OCI-LY7 (cell line): Measurements from ENCODE around the gene TNS3. TPM values are rescaled to one million over a fixed set of nuclear protein-coding genes. Genes with fewer than 3 reads are reported as not detected.

Experiments
- BruUV-seq: library from RNA; stranded (reverse); fragments of 400-500 nt; replicated peaks from 2 replicates; lab custom pipeline; 2021; lab: Mats Ljungman, UMichigan
- CTCF ChIA-PET: fragments of 300-600 bp; sonication (Branson Sonifier 250); formaldehyde crosslinking; loops from one replicate; lab custom pipeline; 2022; ENCODE audit warnings: antibody characterized with exemption; ENCODE audit not compliant: unreplicated experiment; lab: Charles Lee
- POLR2A ChIA-PET: fragments of 300-600 bp; sonication (Branson Sonifier 250); formaldehyde crosslinking; loops from one replicate; lab custom pipeline; 2022; ENCODE audit warnings: antibody characterized with exemption; lab: Charles Lee
- DNase-seq: peaks from one replicate; pipeline ENCODE4 v3.0.0-alpha.2; 2015; ENCODE audit warnings: low spot score
- H2AFZ ChIP-seq: fragments of 200-600 bp; sonication (generic), shearing (Covaris generic); 2 replicates; pipeline ENCODE4 v1.6.1; 2014; ENCODE audit warnings: mild to moderate bottlenecking, antibody characterized with exemption, low read length, moderate library complexity
- H3K27ac ChIP-seq: fragments of 200-600 bp; sonication (generic); 2 replicates; pipeline ENCODE4 v1.5.1; 2014; ENCODE audit warnings: mixed run types, low read depth, mild to moderate bottlenecking, moderate library complexity, low read length, inconsistent platforms; ENCODE audit not compliant: poor library complexity, severe bottlenecking
- H3K36me3 ChIP-seq: fragments of 200-600 bp; sonication (generic); 2 replicates; pipeline ENCODE4 v1.6.1; 2014; ENCODE audit warnings: mild to moderate bottlenecking, antibody characterized with exemption, low read length, moderate library complexity, mixed read lengths; ENCODE audit not compliant: insufficient read depth
- H3K4me1 ChIP-seq: fragments of 200-600 bp; sonication (generic); 2 replicates; pipeline ENCODE4 v1.5.1; 2014; ENCODE audit warnings: mild to moderate bottlenecking, low read length; ENCODE audit not compliant: insufficient read depth, poor library complexity, severe bottlenecking
- H3K4me2 ChIP-seq: fragments of 200-600 bp; sonication (generic); 2 replicates; pipeline ENCODE4 v1.6.1; 2014; ENCODE audit warnings: mild to moderate bottlenecking, low read length
- H3K4me3 ChIP-seq: fragments of 200-600 bp; sonication (generic); 2 replicates; pipeline ENCODE4 v1.5.1; 2014; ENCODE audit warnings: mild to moderate bottlenecking, low read depth, low read length; ENCODE audit not compliant: poor library complexity, severe bottlenecking
- H3K79me2 ChIP-seq: fragments of 200-600 bp; sonication (generic); 2 replicates; pipeline ENCODE4 v1.6.1; 2016; ENCODE audit warnings: low read depth, mild to moderate bottlenecking, low read length, moderate library complexity, mixed read lengths; ENCODE audit not compliant: insufficient read depth
- H3K9me2 ChIP-seq: fragments of 200-600 bp; sonication (generic); 2 replicates; pipeline ENCODE4 v1.6.1; 2016; ENCODE audit warnings: mild to moderate bottlenecking, low read length, mixed read lengths; ENCODE audit not compliant: insufficient read depth
- H3K9me3 ChIP-seq: fragments of 200-600 bp; sonication (generic); 2 replicates; pipeline ENCODE4 v1.6.1; 2014; ENCODE audit warnings: mild to moderate bottlenecking, mixed run types, low read length, mixed read lengths
- H4K20me1 ChIP-seq: fragments of 200-600 bp; sonication (generic); 2 replicates; pipeline ENCODE4 v1.6.1; 2014; ENCODE audit warnings: mild to moderate bottlenecking, antibody characterized with exemption, low read length, moderate library complexity, mixed read lengths; ENCODE audit not compliant: insufficient read depth
- CTCF ChIP-seq: fragments of 200-600 bp; sonication (generic); conservative IDR thresholded peaks from 2 replicates; pipeline ENCODE4 v1.5.1; 2014; ENCODE audit warnings: mild to moderate bottlenecking, antibody characterized with exemption, low read length, moderate library complexity, mixed read lengths
- EZH2phosphoT487 ChIP-seq: fragments of 200-600 bp; sonication (generic); IDR thresholded peaks from 2 replicates; pipeline ENCODE4 v1.6.1; 2018; ENCODE audit warnings: low read depth, borderline replicate concordance, mild to moderate bottlenecking, mixed run types, antibody characterized with exemption, low read length, moderate library complexity, mixed read lengths
- intact Hi-C: fragments of 100-400 bp; cut with micrococcal nuclease; formaldehyde crosslinking; loops from one replicate; pipeline ENCODE4 v1.10.0; 2022; ENCODE audit not compliant: unreplicated experiment
- total RNA-seq, 2 experiments: library from RNA; depleted of rRNA in 1 of 2; stranded (reverse); fragments of >200 nt in 1 of 2; shearing (Covaris generic) in 1 of 2; gene quantifications; 2 replicates each; pipeline ENCODE4 v1.2.3, GENCODE V29; 2014 to 2022

Gene TNS3
- total RNA-seq, 2 experiments from 2014 or later: 9.5 to 42.1 TPM

GRCh38 chr7:47299496-47299895, 282.4 kb downstream of the TNS3 start:
- ChIA-PET CTCF (no interaction called here), POLR2A (interaction anchor here (0.5 kb wide), 1 partner anchor 661 kb away, joined by 3 read pairs; no protein-coding TSS in a partner anchor)
- no TSS peak for BruUV-seq
- TF ChIP-seq EZH2phosphoT487: no peak
- no peak for TF ChIP-seq CTCF
- no peaks in the 10 kb centered on the region for H3K9me2 ChIP-seq
- no peak overlapping the region for H2AFZ ChIP-seq
- no peaks in the 10 kb centered on the region for H3K9me3 ChIP-seq
- H3K27ac ChIP-seq: no peak overlapping the region
- H3K79me2 ChIP-seq: no peaks in the 10 kb centered on the region
- DNase-seq: no peak
- H3K4me1 ChIP-seq: no peaks in the 10 kb centered on the region
- H3K36me3 ChIP-seq: no peaks in the 10 kb centered on the region
- H3K4me2 ChIP-seq: no peak overlapping the region
- intact Hi-C loops: no loop called here
- H3K4me3 ChIP-seq: no peak overlapping the region
- no peaks in the 10 kb centered on the region for H4K20me1 ChIP-seq

GRCh38 chr7:47298636-47299035, 283.3 kb downstream of the TNS3 start:
- no peak for DNase-seq
- intact Hi-C loops: no loop called here
- Histone ChIP-seq H3K4me1 (no peaks in the 10 kb centered on the region), H3K9me2 (no peaks in the 10 kb centered on the region), H3K4me3 (no peak overlapping the region), H3K27ac (no peak overlapping the region), H3K79me2 (no peaks in the 10 kb centered on the region), H3K36me3 (peaks cover 3% of the 10 kb centered on the region; the same call in 1 of the 2 replicates), H3K4me2 (no peak overlapping the region), H2AFZ (no peak overlapping the region), H3K9me3 (no peaks in the 10 kb centered on the region), H4K20me1 (no peaks in the 10 kb centered on the region)
- TF ChIP-seq EZH2phosphoT487: no peak
- TF ChIP-seq CTCF: no peak
- ChIA-PET CTCF (interaction anchor here (0.7 kb wide), 1 partner anchor 15 kb away, joined by 3 read pairs; no protein-coding TSS in a partner anchor), POLR2A (no interaction called here)
- no TSS peak for BruUV-seq

GRCh38 chr7:47297120-47297519, 284.8 kb downstream of the TNS3 start:
- H3K4me3 ChIP-seq: no peak overlapping the region
- no peaks in the 10 kb centered on the region for H3K79me2 ChIP-seq
- ChIA-PET CTCF (no interaction called here), POLR2A (no interaction called here)
- TF ChIP-seq EZH2phosphoT487 (no peak), CTCF (no peak)
- H3K4me2 ChIP-seq: no peak overlapping the region
- intact Hi-C loops: no loop called here
- H3K27ac ChIP-seq: no peak overlapping the region
- H2AFZ ChIP-seq: no peak overlapping the region
- H4K20me1 ChIP-seq: no peaks in the 10 kb centered on the region
- no peaks in the 10 kb centered on the region for H3K9me2 ChIP-seq
- BruUV-seq: no TSS peak
- H3K36me3 ChIP-seq: peaks cover 16% of the 10 kb centered on the region
- peaks cover under 1% of the 10 kb centered on the region for H3K4me1 ChIP-seq
- no peaks in the 10 kb centered on the region for H3K9me3 ChIP-seq
- no peak for DNase-seq
